UCSD-AML1 (cell line): Measurements from ENCODE around the gene CDC42EP5.

Experiments
- DNase-seq: peaks from one replicate; lab custom pipeline; 2025; ENCODE audit not compliant: unreplicated experiment; lab: John Stamatoyannopoulos, UW

The CDC42EP5 gene

DNA sequence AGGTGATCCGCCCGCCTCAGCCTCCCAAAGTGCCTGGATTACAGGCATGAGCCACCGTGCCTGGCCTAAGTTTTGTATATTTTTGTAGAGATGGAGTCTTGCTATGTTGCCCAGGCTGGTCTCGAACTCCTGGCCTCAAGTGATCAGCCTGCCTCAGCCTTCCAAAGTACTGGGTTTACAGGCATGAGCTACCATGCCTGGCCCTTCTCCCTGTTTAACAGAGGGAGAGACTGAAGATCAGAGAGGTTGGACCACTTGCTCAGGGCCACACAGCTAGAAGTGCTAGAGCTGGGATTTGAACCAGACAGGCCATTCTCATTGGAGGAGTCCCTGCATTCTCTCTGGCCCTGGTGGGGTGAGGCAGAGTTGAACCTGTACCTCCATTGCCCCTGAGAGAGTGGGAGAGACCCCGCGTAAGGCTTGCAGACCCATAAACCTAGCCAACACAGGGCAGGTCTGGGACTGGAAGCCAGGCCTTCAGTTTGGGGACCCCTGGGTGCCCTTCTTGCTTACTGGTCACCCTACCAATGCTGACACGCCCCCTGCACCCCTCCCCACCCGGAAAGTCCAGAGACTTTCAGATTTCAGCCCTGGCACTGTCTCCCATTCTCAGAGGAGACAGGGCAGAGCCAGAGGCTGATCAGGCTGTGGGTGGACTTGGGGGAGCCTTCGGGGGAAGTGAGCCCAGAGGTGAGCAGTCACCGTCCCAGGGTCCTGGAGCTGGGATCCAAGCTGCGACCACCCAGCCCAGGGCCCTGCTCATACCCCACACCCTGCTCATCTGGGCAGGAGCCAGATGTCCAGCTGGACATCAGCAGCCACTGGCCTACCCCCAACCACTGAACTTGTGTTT, 44.5 kb downstream of the CDC42EP5 start:
- DNase-seq: no peak

- DNase-seq: no peak
These were observed 45.5 kb downstream of the CDC42EP5 start for GRCh38 chr19:54427586-54427985.

- no peak for DNase-seq
These were observed 46.7 kb downstream of the CDC42EP5 start for GRCh38 chr19:54426291-54426931.

DNA sequence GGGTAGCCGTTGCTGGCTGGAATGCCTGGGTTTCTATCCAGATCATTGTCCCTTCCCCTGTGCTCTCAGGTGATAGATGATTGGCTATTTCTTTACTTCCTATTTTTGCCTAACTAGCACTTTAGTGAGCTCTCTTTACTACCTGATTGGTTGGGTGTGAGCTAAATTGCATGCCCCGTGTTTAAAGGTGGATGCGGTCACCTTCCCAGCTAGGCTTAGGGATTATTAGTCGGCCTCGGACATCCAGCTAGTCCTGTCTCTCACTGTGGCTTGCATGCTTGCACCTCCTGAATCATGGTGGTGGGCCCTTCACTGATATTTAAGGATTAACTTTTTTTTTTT, 47.7 kb downstream of the CDC42EP5 start:
- DNase-seq: no peak

DNA sequence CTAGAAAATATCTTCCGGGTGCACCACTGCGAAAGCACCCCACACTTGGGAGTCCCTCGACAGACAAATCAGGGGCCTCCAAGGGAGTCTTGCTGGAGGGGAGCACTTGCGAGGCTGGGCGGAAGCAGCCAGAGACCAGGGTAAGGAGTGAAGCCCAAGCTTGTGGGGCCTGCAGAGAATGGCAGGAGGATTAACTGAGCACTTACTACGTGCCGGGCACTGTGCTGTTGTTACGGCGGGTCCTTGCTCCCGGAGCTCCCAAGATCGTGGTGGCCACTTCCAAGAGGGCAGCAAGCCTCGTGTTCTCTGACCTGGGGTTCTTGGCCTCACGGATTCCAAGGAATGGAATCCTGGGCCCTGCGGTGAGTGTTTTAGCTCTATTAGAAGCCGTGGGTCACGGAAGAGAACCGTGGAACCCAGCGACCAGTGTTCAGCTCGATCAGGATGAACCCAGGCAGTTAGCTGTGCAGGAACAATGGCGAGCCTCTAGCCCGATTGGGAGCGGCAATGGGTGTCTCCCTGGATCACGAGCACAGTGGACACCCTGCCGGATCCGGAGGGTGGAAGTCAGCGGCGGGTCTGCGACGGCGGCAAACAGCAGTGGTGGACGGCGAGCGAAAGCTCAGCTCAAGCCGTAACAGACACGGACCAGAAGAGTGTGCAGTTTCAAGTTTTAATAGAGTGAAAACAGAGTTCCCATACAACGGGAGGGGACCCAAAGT, 48.3 kb downstream of the CDC42EP5 start:
- no peak for DNase-seq

GRCh38 chr19:54424201-54424600, 48.9 kb downstream of the CDC42EP5 start:
- no peak for DNase-seq

DNA sequence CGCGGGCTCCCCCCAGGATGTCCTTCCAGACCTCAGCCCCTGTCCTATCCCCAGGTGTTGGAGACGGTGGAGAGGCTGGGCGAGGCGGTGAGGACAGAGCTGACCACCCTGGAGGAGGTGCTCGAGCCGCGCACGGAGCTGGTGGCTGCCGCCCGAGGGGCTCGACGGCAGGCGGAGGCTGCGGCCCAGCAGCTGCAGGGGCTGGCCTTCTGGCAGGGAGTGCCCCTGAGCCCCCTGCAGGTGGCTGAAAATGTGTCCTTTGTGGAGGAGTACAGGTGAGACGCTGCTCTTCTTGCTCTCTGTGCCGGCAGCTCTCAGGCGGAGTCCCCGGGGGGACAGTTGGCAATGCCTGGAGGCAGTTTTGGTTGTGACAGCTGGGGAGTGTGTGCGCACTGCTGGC, 51.0 kb downstream of the CDC42EP5 start:
- no peak for DNase-seq

GRCh38 chr19:54421521-54421920, 51.6 kb downstream of the CDC42EP5 start:
- DNase-seq: no peak

DNA sequence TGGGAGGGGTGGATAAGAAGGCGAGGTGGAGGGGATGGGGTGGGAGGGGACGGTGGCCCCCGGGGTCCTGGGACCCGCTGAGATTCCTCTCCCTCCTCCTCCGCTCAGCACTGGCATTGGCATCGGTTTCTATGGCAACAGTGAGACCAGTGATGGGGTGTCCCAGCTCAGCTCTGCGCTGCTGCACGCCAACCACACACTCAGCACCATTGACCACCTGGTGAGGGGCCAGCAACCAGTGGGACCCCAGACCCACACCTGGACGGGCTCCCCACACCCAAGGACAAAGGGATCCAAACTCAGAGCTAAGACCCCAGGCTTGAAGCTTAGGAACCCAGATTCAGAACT, 52.0 kb downstream of the CDC42EP5 start:
- no peak for DNase-seq

DNA sequence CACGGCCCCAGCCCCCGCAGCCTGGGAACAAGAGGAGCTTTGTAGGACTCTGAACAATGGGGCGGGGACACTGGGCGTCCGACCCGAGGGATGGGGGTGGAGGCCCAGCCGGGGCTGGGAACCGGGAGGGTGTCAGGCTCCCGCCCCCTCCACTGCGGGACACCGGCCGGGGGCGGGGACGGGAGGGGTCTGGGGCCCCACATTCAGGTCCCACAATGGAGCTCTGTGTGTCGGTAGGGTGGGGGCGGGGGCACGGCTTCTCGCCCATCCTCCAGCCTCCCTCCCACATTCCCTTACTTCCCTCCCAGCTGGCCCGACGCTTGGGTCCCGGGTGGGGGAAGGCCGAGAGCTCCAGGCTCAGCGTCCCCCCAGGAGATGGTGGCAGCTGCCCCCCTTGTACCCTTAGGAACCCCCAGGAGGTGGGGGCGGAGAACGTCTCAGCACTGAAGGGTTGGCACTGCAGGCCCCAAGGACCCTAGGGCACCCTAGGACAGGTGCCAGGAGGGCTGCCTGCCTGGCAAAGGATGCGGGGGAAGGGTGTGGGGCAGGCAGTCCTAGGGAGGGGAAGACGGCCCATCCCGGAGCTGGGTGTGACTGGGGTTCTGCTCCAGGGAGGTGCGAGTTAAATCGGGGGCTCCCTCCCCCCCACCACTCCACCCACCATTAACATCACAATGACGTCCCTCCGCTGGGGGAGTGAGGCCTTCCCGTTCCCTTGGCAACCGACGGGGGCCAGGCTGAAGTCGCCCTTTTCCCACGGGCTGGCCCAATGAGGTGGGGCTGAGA, 52.5 kb downstream of the CDC42EP5 start:
- DNase-seq: no peak

DNA sequence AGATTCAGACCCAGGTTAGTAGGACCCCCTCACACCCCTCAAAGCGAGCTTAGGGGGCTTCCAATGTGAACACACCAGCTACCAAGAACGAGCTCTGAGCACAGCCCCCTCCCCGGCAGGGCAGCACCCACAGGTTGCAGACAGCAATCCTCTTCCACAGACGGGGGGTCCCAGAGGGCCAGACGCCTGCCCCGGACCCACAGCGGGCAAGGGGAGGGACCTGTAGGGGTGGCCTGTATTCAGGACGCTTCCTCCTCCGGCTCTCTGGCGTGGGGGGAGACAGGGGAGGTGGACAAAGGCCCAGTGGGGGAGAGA, 53.1 kb downstream of the CDC42EP5 start:
- no peak for DNase-seq

DNA sequence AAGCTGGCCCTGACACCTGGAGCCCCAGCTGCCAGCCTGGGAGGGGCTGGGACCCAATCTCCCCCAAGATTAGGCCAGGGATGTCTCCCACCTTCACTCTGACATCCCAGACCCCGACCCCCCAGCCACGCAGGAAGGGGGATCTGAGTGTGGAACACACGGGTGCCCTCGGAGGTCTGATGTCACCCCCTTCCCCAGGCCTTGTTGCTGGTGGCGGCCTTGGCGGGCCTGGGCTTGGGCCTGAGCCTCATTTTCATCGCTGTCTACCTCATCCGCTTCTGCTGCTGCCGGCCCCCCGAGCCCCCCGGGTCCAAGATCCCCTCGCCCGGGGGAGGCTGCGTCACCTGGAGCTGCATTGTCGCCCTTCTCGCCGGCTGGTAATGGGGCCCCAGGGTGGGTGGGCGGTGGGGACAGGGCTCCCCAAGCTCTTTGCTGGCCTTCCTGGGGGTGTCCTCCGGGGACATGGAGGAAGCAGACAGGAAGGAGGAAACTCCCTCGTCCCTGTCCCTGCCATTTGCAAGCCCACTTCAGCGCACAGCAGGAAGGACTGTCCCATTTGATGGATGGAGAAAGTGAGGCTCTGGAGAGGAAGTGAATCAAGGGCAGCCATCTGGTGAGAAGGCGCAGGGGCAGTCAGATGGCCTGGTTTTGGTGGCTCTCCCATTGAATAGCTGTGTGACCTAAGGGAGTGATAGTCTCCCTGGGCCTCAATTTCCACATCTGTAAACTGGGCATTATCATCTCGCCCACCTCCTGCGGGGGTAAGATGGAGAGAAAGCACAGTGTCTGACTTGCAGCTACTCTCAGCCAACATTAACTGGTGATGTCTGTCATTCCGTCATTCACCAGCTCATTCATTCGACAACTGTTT, 53.9 kb downstream of the CDC42EP5 start:
- DNase-seq: no peak

- peak; percentile 70 for DNase-seq
These were observed 54.8 kb downstream of the CDC42EP5 start for GRCh38 chr19:54418030-54418929.

DNA sequence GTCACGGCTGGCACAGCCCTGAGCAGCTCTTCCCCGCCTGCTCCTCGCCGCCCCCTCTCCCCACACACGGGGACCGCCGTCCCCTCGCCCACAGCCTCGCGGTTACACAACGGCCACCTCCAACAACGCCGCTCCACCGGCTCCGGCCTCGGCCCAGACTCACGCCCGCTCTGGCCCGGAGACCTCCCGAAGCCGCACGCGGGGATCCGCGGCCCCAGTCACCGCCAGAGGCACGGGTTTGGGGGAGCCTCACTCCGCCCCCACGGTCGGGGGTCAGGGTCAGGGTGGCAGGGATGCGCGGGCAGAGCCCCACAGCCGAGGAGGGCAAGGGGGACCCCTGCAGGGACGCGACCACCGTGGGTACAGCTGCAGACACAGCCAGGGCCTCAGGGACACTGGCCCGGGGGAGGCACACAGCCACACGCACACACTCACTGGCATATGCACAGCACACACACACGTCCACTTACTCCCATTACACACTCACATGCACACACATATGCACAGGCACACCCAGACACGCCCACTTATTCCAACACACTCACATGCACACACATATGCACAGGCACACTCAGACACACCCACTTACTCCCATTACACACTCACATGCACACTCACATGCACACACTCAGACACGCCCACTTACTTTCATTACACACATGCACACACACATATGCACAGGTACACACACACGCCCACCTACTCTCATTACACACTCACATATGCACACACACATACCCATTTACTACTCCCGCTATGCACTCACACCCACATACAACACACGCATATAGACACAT, 56.2 kb downstream of the CDC42EP5 start:
- no peak for DNase-seq

DNA sequence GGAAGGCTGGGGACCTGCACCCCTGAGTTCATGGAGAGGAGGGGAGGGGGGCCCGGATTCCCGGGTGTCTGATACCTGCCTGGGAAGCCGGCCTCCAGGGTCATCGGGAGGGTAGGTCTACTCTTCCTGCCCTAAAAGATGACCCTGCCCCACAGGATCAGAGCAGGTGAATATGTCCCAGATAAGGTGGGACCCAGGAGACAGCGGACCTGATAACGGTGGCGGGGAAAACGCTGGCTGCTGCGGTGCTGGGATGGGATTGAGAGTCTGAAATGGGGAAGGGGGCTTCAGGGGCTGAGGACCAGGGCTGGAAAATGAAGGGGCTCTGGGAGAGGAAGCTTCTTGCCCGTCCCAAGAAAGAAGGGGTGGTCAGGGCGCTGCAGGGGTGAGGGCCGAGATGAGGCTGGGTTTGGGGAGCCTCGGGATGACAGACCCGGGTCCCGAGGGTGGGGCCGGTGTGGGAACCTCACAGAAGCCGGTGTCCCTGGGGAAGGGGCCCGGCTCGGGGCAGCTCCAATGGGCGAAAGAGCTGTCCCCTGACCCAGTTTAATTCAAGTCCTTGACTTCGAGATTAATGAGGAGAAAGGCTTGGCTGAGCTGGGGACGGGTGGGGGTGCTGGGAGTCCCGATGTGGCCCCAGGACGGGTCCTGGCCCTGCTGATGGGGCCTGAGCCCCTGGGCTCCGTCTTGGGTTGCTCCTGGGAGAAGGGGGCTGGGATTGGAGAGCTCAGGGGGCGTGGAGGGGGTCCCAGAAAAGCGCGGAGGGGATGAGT, 57.0 kb downstream of the CDC42EP5 start:
- DNase-seq: no peak

DNA sequence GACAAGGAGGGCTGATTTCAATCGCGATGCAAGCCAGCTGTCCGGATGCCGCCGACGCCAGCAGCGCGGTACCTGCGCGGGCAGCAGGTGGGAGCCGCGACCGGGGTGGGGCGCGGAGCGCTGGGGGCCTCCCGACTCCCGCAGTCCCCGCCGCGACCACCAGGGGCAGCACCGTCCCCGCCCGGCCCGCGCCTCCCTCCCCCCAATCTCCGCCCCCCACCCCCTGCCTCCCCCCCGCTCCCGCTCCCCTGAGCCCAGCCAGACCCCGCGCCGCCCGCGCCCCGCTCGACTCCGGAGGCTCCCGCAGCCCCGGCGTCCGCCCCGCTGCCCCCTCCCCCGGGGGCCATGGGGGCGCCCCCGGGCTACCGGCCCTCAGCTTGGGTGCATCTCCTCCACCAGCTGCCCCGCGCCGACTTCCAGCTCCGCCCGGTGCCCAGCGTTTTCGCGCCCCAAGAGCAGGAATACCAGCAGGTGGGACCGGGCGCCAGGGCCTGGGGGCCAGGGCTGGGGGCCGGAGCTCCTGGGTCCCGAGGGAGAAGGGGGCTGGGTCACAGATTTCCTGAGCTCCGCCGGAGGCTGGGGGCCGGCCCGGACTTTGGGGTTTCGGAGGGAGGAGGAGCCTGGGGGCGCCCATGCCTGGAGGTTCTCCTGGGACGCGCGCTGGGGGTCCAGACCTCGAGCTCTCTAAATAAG, 57.7 kb downstream of the CDC42EP5 start, which contains the start of gene TTYH1:
Gene TTYH1, plus strand, starts transcription at position 257 of the 693 bp plus-strand sequence. Its CDS starts 89 bp downstream, at position 346.
- no peak for DNase-seq
